NT2/D1 (cell line): ENCODE results near the gene SLFN11.
"Not testable (repeated sequence)": the region's sequence is repeated elsewhere in the genome, so short reads cannot be mapped to it uniquely, and the experiment has no call there.

ENCODE experiments used
- DNase-seq: peaks from one replicate; pipeline ENCODE4 v3.0.0-alpha.2; 2011; ENCODE audit warnings: low read depth, low spot score
- H3K27me3 ChIP-seq: 2 replicates; pipeline ENCODE4 v1.6.0; 2011; ENCODE audit warnings: mild to moderate bottlenecking; ENCODE audit not compliant: insufficient read length, insufficient read depth
- H3K36me3 ChIP-seq: 2 replicates; pipeline ENCODE4 v1.6.1; 2011; ENCODE audit warnings: mild to moderate bottlenecking, low read length, mixed read lengths; ENCODE audit not compliant: insufficient read depth, insufficient read length
- H3K4me1 ChIP-seq: 2 replicates; pipeline ENCODE4 v1.5.1; 2011; ENCODE audit not compliant: insufficient read depth, insufficient read length
- H3K4me3 ChIP-seq: 2 replicates; pipeline ENCODE4 v1.5.1; 2011; ENCODE audit warnings: low read depth; ENCODE audit not compliant: insufficient read length
- H3K9ac ChIP-seq: 2 replicates; pipeline ENCODE4 v1.6.0; 2011; ENCODE audit warnings: low read depth; ENCODE audit not compliant: insufficient read length
- H3K9me3 ChIP-seq: 2 replicates; pipeline ENCODE4 v1.5.1; 2011; ENCODE audit warnings: mild to moderate bottlenecking, low read length; ENCODE audit not compliant: insufficient read depth
- SUZ12 ChIP-seq: IDR thresholded peaks from 2 replicates; pipeline ENCODE4 v1.6.1; 2011; ENCODE audit not compliant: insufficient read length, insufficient read depth; ENCODE audit errors: extremely low read depth
- YY1 ChIP-seq: IDR thresholded peaks from 2 replicates; pipeline ENCODE4 v1.6.1; 2011; ENCODE audit not compliant: insufficient read length, insufficient read depth
- ZNF274 ChIP-seq: IDR thresholded peaks from 2 replicates; pipeline ENCODE4 v1.6.1; 2011; ENCODE audit warnings: mild to moderate bottlenecking, low read depth, low read length

The SLFN11 gene

GRCh38 chr17:35350493-35350892, 22.9 kb downstream of the SLFN11 start:
- Histone ChIP-seq H3K9ac (no peak overlapping the region), H3K9me3 (no peaks in the 10 kb centered on the region), H3K27me3 (peaks cover 12% of the 10 kb centered on the region), H3K4me1 (no peaks in the 10 kb centered on the region), H3K36me3 (no peaks in the 10 kb centered on the region), H3K4me3 (no peak overlapping the region)
- no peak for DNase-seq
- TF ChIP-seq SUZ12 (no peak), ZNF274 (no peak), YY1 (no peak)

- H3K9me3 ChIP-seq, result peaks cover 5% of the 10 kb centered on the region; the same call in 1 of the 2 replicates
- TF ChIP-seq SUZ12 (no peak), ZNF274 (no peak), YY1 (no peak)
- H3K27me3 ChIP-seq, result peaks cover 33% of the 10 kb centered on the region
- no peak for DNase-seq
- peak overlapping the region; percentile 74 for H3K9ac ChIP-seq
- peak overlapping the region; percentile 36 for H3K4me3 ChIP-seq
- no peaks in the 10 kb centered on the region for H3K36me3 ChIP-seq
- no peaks in the 10 kb centered on the region for H3K4me1 ChIP-seq
Measured at GRCh38 chr17:35345926-35346771, 27.3 kb downstream of the SLFN11 start.

- Histone ChIP-seq H3K4me1 (no peaks in the 10 kb centered on the region), H3K4me3 (peak overlapping the region; percentile 36), H3K9ac (peak overlapping the region; percentile 74), H3K9me3 (peaks cover 5% of the 10 kb centered on the region; the same call in 1 of the 2 replicates), H3K27me3 (peaks cover 33% of the 10 kb centered on the region), H3K36me3 (no peaks in the 10 kb centered on the region)
- DNase-seq, result no peak
- no peak for TF ChIP-seq YY1
Measured at GRCh38 chr17:35345445-35345925, 27.9 kb downstream of the SLFN11 start.

GRCh38 chr17:35344262-35344661, 29.2 kb downstream of the SLFN11 start:
- no peak for DNase-seq
- Histone ChIP-seq H3K36me3 (no peaks in the 10 kb centered on the region), H3K27me3 (peaks cover 33% of the 10 kb centered on the region), H3K9ac (no peak overlapping the region), H3K9me3 (peaks cover 5% of the 10 kb centered on the region; the same call in 1 of the 2 replicates), H3K4me1 (no peaks in the 10 kb centered on the region), H3K4me3 (no peak overlapping the region)
- TF ChIP-seq ZNF274 (no peak), SUZ12 (no peak), YY1 (no peak)

- no peak overlapping the region for H3K4me3 ChIP-seq
- H3K9ac ChIP-seq, result no peak overlapping the region
- H3K36me3 ChIP-seq, result no peaks in the 10 kb centered on the region
- H3K4me1 ChIP-seq, result no peaks in the 10 kb centered on the region
- H3K27me3 ChIP-seq, result peaks cover 28% of the 10 kb centered on the region
- TF ChIP-seq SUZ12, result no peak
- no peak for TF ChIP-seq YY1
- TF ChIP-seq ZNF274, result no peak
- peaks cover 5% of the 10 kb centered on the region; the same call in 1 of the 2 replicates for H3K9me3 ChIP-seq
- DNase-seq, result no peak
Measured at GRCh38 chr17:35342276-35342675, 31.1 kb downstream of the SLFN11 start.

- DNase-seq, result no peak
- no peaks in the 10 kb centered on the region for H3K36me3 ChIP-seq
Measured at GRCh38 chr17:35341411-35341992, 31.9 kb downstream of the SLFN11 start.

GRCh38 chr17:35338230-35338629, 35.2 kb downstream of the SLFN11 start:
- no peak for TF ChIP-seq YY1
- TF ChIP-seq ZNF274, result no peak
- TF ChIP-seq SUZ12, result no peak
- Histone ChIP-seq H3K27me3 (no peaks in the 10 kb centered on the region), H3K4me3 (no peak overlapping the region), H3K36me3 (no peaks in the 10 kb centered on the region), H3K9ac (no peak overlapping the region), H3K9me3 (peaks cover 5% of the 10 kb centered on the region; the same call in 1 of the 2 replicates), H3K4me1 (no peaks in the 10 kb centered on the region)
- no peak for DNase-seq

More at GRCh38 chr17:35341411-35341992, 31.9 kb downstream of the SLFN11 start:
- Histone ChIP-seq H3K9me3 (peaks cover 5% of the 10 kb centered on the region; the same call in 1 of the 2 replicates), H3K27me3 (peaks cover 28% of the 10 kb centered on the region), H3K4me1 (no peaks in the 10 kb centered on the region), H3K9ac (no peak overlapping the region), H3K4me3 (no peak overlapping the region)
- no peak for TF ChIP-seq SUZ12

- peaks cover 5% of the 10 kb centered on the region; the same call in 1 of the 2 replicates for H3K9me3 ChIP-seq
- H3K9ac ChIP-seq, result no peak overlapping the region
Measured at GRCh38 chr17:35337364-35337763, 36.1 kb downstream of the SLFN11 start.

GRCh38 chr17:35333578-35333977, 39.8 kb downstream of the SLFN11 start:
- H3K27me3 ChIP-seq, H3K36me3 ChIP-seq, DNase-seq, H3K9me3 ChIP-seq, H3K4me3 ChIP-seq, H3K9ac ChIP-seq, H3K4me1 ChIP-seq: not testable (repeated sequence)

More at GRCh38 chr17:35337364-35337763, 36.1 kb downstream of the SLFN11 start:
- H3K36me3 ChIP-seq, result no peaks in the 10 kb centered on the region
- no peak overlapping the region for H3K4me3 ChIP-seq
- TF ChIP-seq YY1, result no peak
- TF ChIP-seq ZNF274, result no peak
- TF ChIP-seq SUZ12, result no peak
- no peak for DNase-seq
- H3K27me3 ChIP-seq, result no peaks in the 10 kb centered on the region
- H3K4me1 ChIP-seq, result no peaks in the 10 kb centered on the region
